Nephron progenitor cell (in vitro differentiated cells): ENCODE data around the gene UBE4B.

Experiments used
- DNase-seq: peaks from one replicate; pipeline ENCODE4 v3.0.0; 2021
- H3K27ac Mint-ChIP-seq: 2 replicates; pipeline ENCODE4 v1.8.0; 2021; ENCODE audit warnings: mild to moderate bottlenecking, moderate library complexity, mixed read lengths
- H3K27me3 Mint-ChIP-seq: 2 replicates; pipeline ENCODE4 v1.8.0; 2021; ENCODE audit warnings: mild to moderate bottlenecking, low read depth, mixed read lengths; ENCODE audit not compliant: poor library complexity
- H3K36me3 Mint-ChIP-seq: 2 replicates; pipeline ENCODE4 v1.8.0; 2021; ENCODE audit warnings: low read depth, mixed read lengths
- H3K4me1 Mint-ChIP-seq: 2 replicates; pipeline ENCODE4 v1.8.0; 2021; ENCODE audit warnings: mixed read lengths
- H3K4me3 Mint-ChIP-seq: 2 replicates; pipeline ENCODE4 v1.8.0; 2021; ENCODE audit warnings: mild to moderate bottlenecking, moderate library complexity, mixed read lengths
- H3K9me3 Mint-ChIP-seq: 2 replicates; pipeline ENCODE4 v1.8.0; 2021; ENCODE audit warnings: mild to moderate bottlenecking, moderate library complexity, mixed read lengths
- TF ChIP-seq, protein P1 (sequence below): fragments of 200-600 bp; sonication (generic); IDR thresholded peaks from 2 replicates; pipeline ENCODE4 v1.5.0; 2021; ENCODE audit warnings: antibody characterized with exemption

The UBE4B gene

DNA sequence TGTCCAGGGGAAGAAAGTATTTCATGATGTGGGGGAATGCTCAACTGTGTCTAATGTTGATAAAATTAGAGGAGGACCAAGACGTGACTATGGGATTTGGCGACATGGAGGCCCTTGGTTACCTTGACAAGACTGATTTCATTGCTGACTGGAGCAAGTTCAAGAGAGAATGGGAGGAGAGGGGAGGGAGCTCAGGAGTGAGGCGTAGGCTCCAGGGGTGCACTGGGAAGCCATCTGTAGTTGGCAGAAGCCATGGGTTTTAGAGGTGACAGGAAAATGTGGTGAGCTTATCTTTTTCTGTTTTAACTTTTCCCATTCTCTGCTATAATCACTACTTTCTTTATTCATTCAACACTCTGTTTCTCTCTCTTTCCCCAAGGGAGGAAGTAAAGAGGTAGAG is 15.8 kb downstream of the UBE4B start:
- TF ChIP-seq, protein P1, sequence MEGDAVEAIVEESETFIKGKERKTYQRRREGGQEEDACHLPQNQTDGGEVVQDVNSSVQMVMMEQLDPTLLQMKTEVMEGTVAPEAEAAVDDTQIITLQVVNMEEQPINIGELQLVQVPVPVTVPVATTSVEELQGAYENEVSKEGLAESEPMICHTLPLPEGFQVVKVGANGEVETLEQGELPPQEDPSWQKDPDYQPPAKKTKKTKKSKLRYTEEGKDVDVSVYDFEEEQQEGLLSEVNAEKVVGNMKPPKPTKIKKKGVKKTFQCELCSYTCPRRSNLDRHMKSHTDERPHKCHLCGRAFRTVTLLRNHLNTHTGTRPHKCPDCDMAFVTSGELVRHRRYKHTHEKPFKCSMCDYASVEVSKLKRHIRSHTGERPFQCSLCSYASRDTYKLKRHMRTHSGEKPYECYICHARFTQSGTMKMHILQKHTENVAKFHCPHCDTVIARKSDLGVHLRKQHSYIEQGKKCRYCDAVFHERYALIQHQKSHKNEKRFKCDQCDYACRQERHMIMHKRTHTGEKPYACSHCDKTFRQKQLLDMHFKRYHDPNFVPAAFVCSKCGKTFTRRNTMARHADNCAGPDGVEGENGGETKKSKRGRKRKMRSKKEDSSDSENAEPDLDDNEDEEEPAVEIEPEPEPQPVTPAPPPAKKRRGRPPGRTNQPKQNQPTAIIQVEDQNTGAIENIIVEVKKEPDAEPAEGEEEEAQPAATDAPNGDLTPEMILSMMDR: no peak
- H3K27me3 Mint-ChIP-seq: no peaks in the 10 kb centered on the region
- peaks cover 26% of the 10 kb centered on the region for H3K4me1 Mint-ChIP-seq
- no peak overlapping the region for H3K27ac Mint-ChIP-seq
- no peaks in the 10 kb centered on the region for H3K9me3 Mint-ChIP-seq
- no peak for DNase-seq
- H3K36me3 Mint-ChIP-seq: peaks cover 52% of the 10 kb centered on the region
- H3K4me3 Mint-ChIP-seq: no peak overlapping the region

DNA sequence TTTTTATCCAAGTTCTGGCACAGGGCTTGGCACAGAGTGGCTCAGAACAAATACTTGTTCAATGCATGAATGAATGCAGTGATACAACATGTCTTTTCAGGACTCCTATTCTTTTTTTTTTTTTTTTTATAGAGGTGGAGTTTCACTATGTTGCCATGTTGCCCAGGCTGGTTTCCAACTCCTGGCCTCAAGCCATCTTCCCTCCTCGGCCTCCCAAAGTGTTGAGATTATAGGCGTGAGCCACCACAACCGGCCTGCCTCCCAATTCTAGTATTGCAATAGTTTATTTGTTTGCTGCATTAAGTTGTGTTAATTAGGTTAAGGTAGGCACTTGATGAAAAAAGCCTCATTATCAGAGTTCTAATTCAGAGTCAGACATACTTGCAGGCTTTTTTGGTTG is 17.9 kb downstream of the UBE4B start:
- H3K36me3 Mint-ChIP-seq: peaks cover 62% of the 10 kb centered on the region
- peaks cover 16% of the 10 kb centered on the region for H3K4me1 Mint-ChIP-seq
- no peaks in the 10 kb centered on the region for H3K9me3 Mint-ChIP-seq
- no peak overlapping the region for H3K4me3 Mint-ChIP-seq
- no peak overlapping the region for H3K27ac Mint-ChIP-seq
- no peaks in the 10 kb centered on the region for H3K27me3 Mint-ChIP-seq
- DNase-seq: no peak
- TF ChIP-seq, protein P1: no peak

DNA sequence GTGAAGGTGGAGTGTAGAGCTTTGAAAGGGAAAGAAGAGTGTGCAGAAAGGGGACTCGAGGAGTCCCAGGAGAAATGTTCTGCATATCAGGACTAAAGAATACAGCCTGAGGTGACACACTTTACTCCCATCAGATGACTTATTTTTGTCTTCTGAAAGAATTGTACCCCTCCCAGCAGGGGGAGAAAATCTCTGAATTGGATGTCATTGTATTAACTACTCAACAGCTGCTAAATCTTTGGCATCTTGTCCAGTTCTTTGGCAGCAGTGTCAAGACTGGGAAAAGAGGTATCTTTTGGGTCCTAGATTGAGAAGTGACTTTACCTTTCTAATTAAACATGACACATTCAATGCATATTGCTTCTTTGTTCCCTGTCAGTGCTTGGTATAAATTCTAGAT is 18.9 kb downstream of the UBE4B start:
- Mint-ChIP-seq H3K27ac (peak overlapping the region; percentile 75), H3K4me1 (peaks cover 6% of the 10 kb centered on the region), H3K4me3 (no peak overlapping the region), H3K9me3 (no peaks in the 10 kb centered on the region), H3K36me3 (peaks cover 62% of the 10 kb centered on the region), H3K27me3 (no peaks in the 10 kb centered on the region)
- DNase-seq: no peak
- TF ChIP-seq, protein P1: no peak

DNA sequence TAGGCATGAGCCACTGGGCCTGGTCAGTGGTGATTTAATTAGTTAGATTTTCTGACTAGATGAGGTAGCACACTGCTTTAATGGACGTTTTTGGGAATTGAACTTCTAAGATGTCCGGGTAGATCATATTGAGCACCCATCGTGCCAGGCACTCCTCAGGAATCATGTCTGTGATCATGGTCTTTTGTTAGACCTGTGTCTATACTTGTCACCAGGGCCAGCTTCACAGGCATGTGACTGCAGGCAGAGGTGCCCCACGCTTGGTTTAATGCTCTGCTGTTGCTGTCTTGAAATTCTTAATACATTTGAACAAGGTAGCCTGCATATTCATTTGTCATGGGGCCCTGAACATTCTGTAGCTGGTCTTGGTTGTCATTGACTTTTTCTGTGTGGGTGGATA is 19.6 kb downstream of the UBE4B start:
- Mint-ChIP-seq H3K4me3 (no peak overlapping the region), H3K9me3 (no peaks in the 10 kb centered on the region), H3K27ac (no peak overlapping the region), H3K4me1 (peaks cover 1% of the 10 kb centered on the region), H3K36me3 (peaks cover 56% of the 10 kb centered on the region), H3K27me3 (no peaks in the 10 kb centered on the region)
- TF ChIP-seq, protein P1: no peak
- DNase-seq: no peak

DNA sequence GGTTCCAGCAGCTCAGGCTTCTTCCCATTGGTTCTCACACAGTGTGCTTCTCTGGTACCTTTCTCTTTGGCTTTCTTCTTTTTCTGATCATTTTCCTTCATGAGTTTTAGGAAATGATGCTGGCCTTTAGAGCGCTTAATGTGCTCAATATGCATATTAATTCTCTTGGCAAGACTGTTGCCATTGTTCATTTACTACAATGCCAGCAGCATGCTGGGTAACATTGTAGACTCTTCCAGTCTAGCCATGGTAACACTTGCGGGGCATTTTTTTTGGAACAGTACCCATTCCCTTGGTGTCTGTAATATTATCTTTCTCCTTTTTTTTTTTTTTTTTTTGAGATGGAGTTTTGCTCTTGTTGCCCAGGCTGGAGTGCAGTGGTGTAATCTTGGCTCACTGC is 21.7 kb downstream of the UBE4B start:
- no peak for DNase-seq
- TF ChIP-seq, protein P1: no peak
- Mint-ChIP-seq H3K4me3 (no peak overlapping the region), H3K4me1 (peaks cover 12% of the 10 kb centered on the region), H3K36me3 (peaks cover 49% of the 10 kb centered on the region), H3K27ac (no peak overlapping the region), H3K27me3 (no peaks in the 10 kb centered on the region), H3K9me3 (no peaks in the 10 kb centered on the region)

DNA sequence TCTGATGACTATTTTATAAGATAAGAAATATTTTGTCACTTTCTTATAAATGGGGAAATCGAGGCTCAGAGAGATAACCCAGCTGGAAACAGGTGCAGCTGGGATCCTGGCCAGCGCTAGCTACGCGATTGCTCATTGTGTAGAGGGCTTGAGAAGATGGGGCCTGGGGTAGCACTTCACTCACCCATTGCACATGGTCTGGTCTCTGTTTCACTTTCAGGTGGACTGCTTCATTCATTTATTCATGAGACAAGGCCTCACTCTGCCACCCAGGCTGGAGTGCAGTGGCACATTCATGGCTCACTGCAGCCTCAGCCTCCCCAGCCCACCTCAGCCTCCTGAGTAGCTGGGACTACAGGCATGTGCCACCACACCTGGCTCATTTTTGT is 23.8 kb downstream of the UBE4B start:
- H3K36me3 Mint-ChIP-seq: peaks cover 31% of the 10 kb centered on the region
- DNase-seq: no peak
- TF ChIP-seq, protein P1: no peak
- H3K4me1 Mint-ChIP-seq: peaks cover 17% of the 10 kb centered on the region
- no peaks in the 10 kb centered on the region for H3K27me3 Mint-ChIP-seq
- H3K4me3 Mint-ChIP-seq: no peak overlapping the region
- no peaks in the 10 kb centered on the region for H3K9me3 Mint-ChIP-seq
- H3K27ac Mint-ChIP-seq: no peak overlapping the region
